NK-92 treated with Interleukin-12 subunit alpha and Interleukin-12 subunit beta, amount 100 ng/mL, for 24 hours (cell line): Measurements from ENCODE around the gene WDR1.

Experiments used
- DNase-seq: peaks from one replicate; lab custom pipeline; 2025; lab: John Stamatoyannopoulos, UW

Gene WDR1

DNA sequence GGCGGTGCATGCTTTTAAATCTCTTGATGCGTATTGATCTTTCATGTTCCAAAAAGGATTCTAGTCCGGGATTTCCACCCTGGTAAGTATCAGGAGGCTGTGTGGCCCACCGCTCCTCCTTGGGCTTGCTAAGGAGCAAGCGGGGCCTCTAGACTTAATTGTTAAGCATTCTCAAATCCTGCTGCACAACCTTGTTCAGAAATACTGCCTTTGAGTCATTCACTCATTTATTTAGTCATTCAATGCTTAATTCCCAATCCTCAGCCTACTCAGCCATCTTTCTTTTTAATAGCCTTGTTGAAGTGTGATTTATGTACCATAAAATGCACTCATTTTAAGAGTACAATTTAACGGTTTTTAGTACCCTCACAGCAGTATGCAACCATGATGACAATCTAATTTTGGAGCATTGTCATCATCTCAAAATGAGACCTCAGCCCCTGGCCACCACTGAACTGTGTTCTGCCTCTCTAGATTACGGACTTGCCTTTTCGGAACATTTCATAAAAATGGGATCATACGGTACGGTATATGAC is 79.7 kb downstream of the WDR1 start:
- DNase-seq = no peak

DNA sequence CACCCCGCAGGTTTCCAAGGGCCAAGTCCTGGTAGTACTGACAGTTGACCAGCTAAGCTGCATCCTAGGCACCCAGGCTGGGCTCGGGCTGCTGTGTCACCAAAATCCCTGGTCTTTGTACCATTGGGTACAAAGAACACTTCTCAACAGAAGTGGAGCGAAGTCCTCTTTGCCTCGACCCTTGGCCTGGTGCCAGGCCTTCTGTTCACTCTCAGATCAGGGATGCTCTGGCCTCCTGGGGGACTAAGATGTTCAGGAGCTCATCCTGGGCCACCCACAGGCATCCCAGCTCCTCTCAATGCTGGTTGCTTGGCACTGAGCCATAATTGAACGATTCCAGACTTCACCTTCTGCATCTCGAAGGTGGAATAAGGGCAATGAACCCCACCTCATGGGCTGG is 81.5 kb downstream of the WDR1 start:
- no peak for DNase-seq

DNA sequence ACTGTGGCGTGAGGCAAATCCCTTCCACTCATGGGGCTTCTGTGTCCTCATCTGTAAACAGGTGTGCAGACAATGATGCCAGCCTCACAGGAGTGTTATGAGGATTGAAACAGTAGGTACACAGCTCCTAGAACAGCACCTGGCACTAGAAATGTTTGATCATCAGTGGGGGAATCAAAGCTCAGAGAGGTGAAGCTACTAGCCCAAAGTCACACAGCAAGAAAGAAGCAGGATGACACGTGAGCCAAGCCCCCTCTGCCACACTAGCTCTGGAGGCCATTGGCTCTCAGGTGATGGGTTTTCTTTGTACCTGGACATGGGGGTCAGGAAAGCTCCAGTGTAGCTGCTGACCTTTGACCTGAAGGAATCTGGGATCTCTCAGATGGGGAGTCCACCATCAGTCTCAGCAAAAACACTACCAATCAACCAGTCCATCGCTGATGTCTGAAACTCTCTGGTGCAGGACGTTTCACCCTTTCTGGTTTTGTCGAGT is 81.9 kb downstream of the WDR1 start:
- no peak for DNase-seq

DNA sequence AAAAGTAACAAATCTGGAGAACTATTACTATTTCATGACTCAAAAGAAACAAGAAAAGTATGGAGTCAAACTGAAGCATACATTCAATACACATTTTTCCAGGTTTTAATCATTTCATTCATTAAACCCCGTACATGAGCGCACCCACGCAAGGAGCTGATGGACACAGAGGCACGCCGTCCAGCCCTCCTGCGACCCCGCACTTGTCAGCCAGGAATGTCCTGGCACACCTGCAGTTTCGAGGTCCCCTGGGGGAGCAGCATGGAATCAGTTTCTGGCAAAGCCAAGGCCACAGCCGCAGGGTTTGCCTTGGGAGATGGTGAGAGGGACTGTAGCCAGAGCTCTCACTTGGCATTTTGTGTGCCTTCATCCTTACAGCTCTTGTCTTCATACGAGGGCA is 82.5 kb downstream of the WDR1 start:
- DNase-seq = no peak

DNA sequence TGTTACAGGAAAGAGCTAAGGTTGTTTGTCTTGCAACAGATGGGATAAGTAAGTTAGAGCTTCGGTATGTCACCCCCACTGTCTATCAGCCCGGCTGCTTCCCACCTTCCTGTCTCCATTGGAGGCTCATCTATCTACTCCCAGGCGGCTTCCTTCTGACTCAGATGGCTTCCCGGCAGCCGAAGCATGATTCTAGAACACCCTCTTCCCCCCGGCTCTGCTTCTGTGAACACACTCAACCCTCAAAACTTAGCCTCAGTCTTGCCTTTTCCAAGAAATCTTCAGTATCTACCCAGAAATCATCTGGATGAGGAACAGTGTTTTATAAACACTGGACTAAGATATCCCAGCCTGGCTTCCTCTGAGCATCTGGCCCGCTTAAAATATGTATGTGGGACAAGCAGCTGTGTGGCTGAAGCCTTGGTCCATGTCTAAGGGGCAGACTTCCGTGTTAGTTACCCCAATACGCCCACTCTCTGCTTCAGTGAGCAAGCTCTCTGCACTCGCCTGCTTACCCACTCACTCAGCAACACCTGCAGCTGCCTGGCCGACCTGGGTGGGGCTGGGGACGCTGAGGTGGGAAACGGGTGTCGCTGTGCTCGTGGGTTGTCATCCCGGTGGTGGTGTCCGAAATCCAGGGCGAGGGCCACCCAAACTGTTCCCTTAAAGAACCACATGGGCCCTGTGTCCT is 83.3 kb downstream of the WDR1 start:
- DNase-seq = no peak

DNA sequence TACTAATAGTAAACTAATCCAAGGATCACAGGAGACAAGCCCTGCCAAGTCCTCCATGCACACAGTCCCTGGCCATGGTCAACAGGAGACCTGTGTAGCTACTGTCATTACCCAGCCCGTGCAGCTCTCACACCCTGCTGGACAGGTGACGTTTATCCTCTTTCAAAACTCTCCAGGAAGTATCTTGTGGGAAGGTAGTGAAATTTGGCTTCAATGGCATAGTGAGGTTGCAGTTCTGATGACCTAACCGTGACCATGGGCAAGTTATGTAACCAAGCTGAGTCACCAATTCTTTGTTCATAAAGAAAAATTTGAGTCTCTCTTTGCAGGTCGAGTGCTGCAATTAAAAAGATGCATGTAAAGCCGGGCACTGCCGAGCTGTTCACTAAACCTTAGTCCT is 84.0 kb downstream of the WDR1 start:
- peak; percentile 52 for DNase-seq

DNA sequence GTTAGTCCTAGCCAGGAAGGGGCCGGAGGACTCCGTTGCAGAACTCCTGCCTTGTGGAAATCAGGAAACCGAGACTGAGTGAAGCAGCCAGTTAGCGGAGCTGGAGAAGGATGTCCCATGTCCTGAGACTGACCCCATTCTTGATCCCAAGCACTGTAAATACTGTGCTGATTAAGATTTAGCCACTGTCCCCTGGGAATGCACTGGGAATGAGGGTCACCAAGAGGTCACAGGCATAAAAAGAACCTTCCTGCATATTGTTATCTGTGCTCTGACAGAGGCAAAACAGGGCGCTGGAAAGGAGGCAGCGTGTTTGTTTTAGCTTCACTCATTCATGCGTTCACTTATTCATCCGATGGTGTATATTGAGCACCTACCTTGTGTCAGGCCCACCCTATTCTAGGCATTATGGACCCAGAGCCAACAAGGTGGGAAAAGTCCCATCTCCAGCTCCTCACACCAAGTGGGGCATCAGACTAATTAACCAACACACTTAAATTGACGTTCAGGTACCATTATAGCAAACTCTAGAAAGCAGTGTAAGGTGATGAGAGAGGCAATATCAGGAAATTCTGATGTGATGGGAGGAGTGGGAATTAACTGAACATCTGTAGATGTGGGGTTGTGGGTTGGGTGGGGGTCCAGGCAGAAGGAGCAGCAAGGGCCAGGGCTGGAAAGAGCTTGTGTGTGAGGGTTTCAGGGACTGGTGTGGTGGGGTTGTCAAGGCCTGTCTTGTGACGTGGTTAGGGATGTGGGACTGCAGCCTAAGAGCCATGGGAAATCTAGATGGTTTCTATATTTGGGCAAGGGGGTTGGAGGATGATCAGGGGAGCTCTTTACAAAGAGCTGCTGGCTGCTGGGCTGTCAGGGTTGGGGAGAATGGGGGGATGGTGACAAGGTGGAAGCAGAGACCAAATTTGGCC is 84.7 kb downstream of the WDR1 start:
- no peak for DNase-seq

DNA sequence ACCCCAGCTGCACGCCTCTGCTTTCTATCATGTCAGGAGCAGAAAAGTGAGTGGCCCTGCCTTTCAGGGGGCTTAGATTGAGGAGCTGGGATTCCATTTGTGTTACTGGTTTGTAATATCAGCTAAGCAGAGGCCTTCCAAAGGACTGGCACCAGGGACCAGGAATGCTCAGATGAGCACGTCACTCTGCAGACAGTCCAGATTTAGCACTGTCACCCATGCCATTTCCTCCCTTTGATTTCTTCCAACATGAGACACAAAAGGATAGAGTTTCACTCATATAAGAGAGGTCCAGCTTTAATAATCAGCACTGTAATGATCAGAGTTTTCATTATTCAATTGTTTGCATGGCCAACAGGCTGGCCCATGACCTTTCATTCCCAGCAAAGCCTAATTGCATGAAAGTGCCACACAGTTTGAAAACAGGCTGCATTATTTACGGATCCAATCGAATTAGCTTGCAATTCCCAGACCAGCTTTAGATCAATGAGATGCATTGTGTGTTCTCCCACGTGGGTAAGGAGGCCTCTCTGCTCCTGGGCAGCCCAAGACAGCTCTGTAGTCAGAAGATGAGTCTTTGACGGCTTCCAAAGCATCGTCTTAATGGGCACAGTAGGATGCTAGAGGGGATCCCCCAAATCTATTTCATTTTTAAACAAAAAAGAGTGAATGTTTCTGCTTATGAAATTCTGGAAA is 85.5 kb downstream of the WDR1 start:
- DNase-seq = no peak

DNA sequence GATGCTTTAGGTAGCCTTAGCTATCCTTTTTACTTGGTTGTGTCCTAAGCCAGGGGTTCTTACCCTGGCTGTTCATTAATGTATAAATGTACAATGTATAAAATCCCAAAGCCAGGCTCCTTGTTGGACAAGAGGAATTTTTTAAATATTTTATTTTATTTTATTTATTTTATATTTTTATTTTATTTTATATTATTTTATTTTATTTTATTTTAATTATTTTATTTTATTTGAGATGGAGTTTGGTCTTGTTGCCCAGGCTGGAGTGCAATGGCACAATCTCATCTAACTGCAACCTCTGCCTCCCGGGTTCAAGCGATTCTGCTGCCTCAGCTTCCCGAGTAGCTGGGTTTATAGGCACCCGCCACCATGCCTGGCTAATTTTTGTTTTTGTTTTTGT is 87.2 kb downstream of the WDR1 start:
- no peak for DNase-seq

DNA sequence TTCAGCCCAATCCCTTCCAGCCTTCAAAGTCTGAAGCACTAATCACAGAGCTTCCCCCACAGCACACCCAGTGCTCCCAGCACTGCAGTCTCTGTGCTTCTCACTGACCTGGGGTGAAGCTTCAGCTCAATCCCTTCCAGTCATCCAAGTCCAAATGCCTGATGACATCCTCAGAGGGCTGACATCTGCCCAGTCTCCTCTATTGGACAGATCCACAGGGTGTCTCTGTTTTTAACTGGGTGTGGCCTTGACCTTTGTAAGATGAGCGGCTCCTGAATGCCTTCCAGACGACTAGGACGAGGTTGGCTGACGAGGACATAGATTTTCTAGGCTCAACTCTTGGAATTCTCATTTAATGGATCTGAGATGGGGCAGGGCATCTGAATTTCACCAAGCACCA is 87.7 kb downstream of the WDR1 start:
- DNase-seq = no peak

DNA sequence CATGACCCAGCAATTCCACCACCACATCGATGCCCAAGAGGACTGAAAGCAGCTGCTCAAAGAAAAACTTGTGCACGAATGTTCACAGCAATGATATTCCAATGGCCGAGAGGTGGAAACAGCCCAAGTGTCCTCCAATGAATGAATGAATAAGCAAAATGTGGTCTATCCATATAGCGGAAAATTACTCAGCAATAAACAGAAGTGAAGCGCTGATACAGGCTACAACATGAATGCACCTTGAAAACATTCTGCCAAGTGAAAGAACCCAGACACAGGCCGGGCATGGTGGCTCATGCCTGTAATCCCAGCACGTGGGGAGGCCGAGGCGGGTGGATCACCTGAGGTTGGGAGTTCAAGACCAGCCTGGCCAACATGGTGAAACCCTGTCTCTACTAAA is 90.1 kb downstream of the WDR1 start:
- DNase-seq = no peak

DNA sequence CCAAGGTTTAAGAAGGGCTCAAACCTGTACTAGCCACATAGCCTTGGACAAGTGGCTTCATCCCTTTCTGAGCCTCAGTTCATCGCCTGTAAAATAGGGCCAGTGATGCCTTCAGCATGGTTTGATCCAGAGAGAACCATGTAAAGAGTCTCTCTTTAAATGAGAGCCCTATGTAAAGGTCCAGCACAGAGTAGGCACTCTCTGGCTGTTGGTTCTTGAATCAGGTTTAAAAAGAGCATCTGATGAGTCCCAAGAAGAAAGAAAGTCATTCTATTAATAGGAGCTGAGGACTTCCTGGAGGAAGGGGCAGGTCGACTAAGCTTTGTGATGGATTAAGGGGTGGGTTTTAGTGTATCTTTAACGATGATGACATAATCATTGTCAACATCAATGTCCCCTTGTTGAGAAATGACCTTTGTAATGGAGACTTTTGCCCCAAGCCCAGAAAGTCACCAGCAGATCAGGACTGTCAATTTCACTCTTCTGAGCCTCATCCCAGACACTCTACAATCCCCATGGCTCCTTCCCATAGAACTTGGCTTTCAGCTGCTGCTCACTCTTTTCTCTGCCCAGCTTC is 91.3 kb downstream of the WDR1 start:
- no peak for DNase-seq
